ENCODE measurements around the gene PPIA.

PPIA gene

GRCh38 chr7:44752822-44753221, 43.7 kb upstream of the PPIA start:
- Histone ChIP-seq H3K36me3 (ENCODE audit: insufficient read depth, low read length) (peaks cover 30% of the 10 kb centered on the region), H2AFZ (ENCODE audit: low read depth, low read length) (no peak overlapping the region), H3K27me3 (ENCODE audit: insufficient read depth, low read length, poor library complexity) (no peaks in the 10 kb centered on the region), H3K9me3 (ENCODE audit: insufficient read depth, low read length, severe bottlenecking) (no peaks in the 10 kb centered on the region), H3K27ac (ENCODE audit: low read length) (no peak overlapping the region), H4K20me1 (ENCODE audit: insufficient read depth, low read length) (peaks cover 33% of the 10 kb centered on the region), H3K4me3 (ENCODE audit: low read depth in 1 of 2, low read length in 2 of 2) (no peak overlapping the region), H3K79me2 (ENCODE audit: insufficient read depth, low read length) (peaks cover 68% of the 10 kb centered on the region), H3K4me2 (ENCODE audit: insufficient read depth, low read length) (no peak overlapping the region), H3K9ac (ENCODE audit: low read depth, low read length) (no peak overlapping the region), H3K4me1 (ENCODE audit: insufficient read depth, low read length) (peaks cover 27% of the 10 kb centered on the region)
- TF ChIP-seq CTCF (IDR thresholded peaks at IDR 0.05; ENCODE audit: borderline replicate concordance, extremely low read depth, low read length, poor library complexity, severe bottlenecking) (no peak), EZH2 (IDR thresholded peaks at IDR 0.05; ENCODE audit: borderline replicate concordance, low read depth, low read length, severe bottlenecking) (no peak)
- ATAC-seq (ENCODE audit: insufficient read depth, low read depth) = no peak
- no peak for DNase-seq

DNA sequence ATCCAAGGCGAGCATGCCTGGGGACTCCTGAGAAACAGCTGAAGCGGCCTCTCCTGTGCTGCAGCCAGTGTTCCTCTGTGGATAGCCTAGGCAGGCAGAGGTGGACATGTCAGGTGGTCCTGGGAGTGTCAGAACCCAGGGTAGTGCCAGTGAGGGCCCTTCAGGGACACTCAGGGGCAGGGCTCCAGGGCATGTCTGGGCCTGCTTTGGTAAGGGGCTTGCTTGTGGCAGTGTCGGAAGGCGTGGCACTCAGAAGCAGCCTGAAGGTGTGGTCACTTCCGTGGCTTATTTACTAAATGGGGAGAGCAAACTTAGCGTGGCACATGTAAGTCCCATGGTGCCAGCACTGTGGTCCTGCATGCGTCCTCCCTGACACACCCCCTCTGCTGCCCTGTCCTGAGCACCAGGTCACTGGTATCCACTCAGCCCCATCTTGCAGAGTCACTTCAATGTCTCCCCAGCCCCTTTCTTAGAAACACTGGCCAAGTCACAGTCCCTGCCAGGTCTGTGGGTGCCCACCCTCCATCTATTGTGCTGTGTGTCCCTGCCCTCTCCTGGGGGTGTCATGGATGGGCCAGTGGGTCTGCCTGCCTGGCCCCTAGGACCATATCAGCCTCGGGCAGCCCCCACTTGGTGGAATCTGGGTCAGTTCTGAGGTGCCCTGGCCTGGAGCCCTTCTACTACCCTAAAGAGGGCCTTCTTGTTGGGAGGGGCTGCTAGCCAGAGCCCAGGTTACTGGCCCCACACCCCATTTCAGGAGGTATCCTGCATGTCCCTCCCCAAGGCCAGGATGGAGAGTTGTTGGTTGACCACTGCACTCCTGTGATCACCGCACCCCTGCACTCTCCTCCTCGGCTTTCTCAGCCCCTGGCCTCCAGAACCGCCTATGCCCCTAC, 41.4 kb upstream of the PPIA start:
- no peaks in the 10 kb centered on the region for H3K27me3 ChIP-seq (ENCODE audit: insufficient read depth, low read length, poor library complexity)
- H4K20me1 ChIP-seq (ENCODE audit: insufficient read depth, low read length) = peaks cover 26% of the 10 kb centered on the region
- no peaks in the 10 kb centered on the region for H3K9me3 ChIP-seq (ENCODE audit: insufficient read depth, low read length, severe bottlenecking)
- H3K9ac ChIP-seq (ENCODE audit: low read depth, low read length) = no peak overlapping the region
- ATAC-seq (ENCODE audit: insufficient read depth, low read depth) (no peak), DNase-seq (no peak)
- H3K36me3 ChIP-seq (ENCODE audit: insufficient read depth, low read length) = peaks cover 45% of the 10 kb centered on the region
- no peak overlapping the region for H3K4me2 ChIP-seq (ENCODE audit: insufficient read depth, low read length)
- peaks cover 56% of the 10 kb centered on the region for H3K79me2 ChIP-seq (ENCODE audit: insufficient read depth, low read length)
- no peak overlapping the region for H3K27ac ChIP-seq (ENCODE audit: low read length)
- H3K4me1 ChIP-seq (ENCODE audit: insufficient read depth, low read length) = peaks cover 14% of the 10 kb centered on the region
- H3K4me3 ChIP-seq (ENCODE audit: low read depth in 1 of 2, low read length in 2 of 2) = no peak overlapping the region
- TF ChIP-seq EZH2 (IDR thresholded peaks at IDR 0.05; ENCODE audit: borderline replicate concordance, low read depth, low read length, severe bottlenecking) (no peak), CTCF (IDR thresholded peaks at IDR 0.05; ENCODE audit: borderline replicate concordance, extremely low read depth, low read length, poor library complexity, severe bottlenecking) (no peak)
- no peak overlapping the region for H2AFZ ChIP-seq (ENCODE audit: low read depth, low read length)

- H3K9ac ChIP-seq (ENCODE audit: low read depth, low read length) = no peak overlapping the region
- no peak for ATAC-seq (ENCODE audit: insufficient read depth, low read depth)
- peaks cover 47% of the 10 kb centered on the region for H3K79me2 ChIP-seq (ENCODE audit: insufficient read depth, low read length)
- H4K20me1 ChIP-seq (ENCODE audit: insufficient read depth, low read length) = peaks cover 17% of the 10 kb centered on the region
- H2AFZ ChIP-seq (ENCODE audit: low read depth, low read length) = no peak overlapping the region
- H3K36me3 ChIP-seq (ENCODE audit: insufficient read depth, low read length) = peaks cover 45% of the 10 kb centered on the region
- H3K9me3 ChIP-seq (ENCODE audit: insufficient read depth, low read length, severe bottlenecking) = no peaks in the 10 kb centered on the region
- H3K4me1 ChIP-seq (ENCODE audit: insufficient read depth, low read length) = peaks cover 4% of the 10 kb centered on the region
- no peak overlapping the region for H3K4me2 ChIP-seq (ENCODE audit: insufficient read depth, low read length)
- no peak for DNase-seq
- TF ChIP-seq EZH2 (IDR thresholded peaks at IDR 0.05; ENCODE audit: borderline replicate concordance, low read depth, low read length, severe bottlenecking) (no peak), CTCF (IDR thresholded peaks at IDR 0.05; ENCODE audit: borderline replicate concordance, extremely low read depth, low read length, poor library complexity, severe bottlenecking) (no peak)
- no peak overlapping the region for H3K4me3 ChIP-seq (ENCODE audit: low read depth in 1 of 2, low read length in 2 of 2)
- no peaks in the 10 kb centered on the region for H3K27me3 ChIP-seq (ENCODE audit: insufficient read depth, low read length, poor library complexity)
- no peak overlapping the region for H3K27ac ChIP-seq (ENCODE audit: low read length)
These were observed 40.5 kb upstream of the PPIA start for GRCh38 chr7:44755698-44756627.
